ENCODE measurements around the gene VWDE. TPM values are rescaled to one million over a fixed set of nuclear protein-coding genes. Genes with fewer than 3 reads are reported as not detected.

Gene VWDE
- total and polyA plus RNA-seq, 2 donors (not counting 3 experiments of a cell fraction or from before 2014, with no cell fraction given): 0.11 to 0.17 TPM

GRCh38 chr7:12370249-12370648, 33.4 kb downstream of the VWDE start:
- POLR2A ChIA-PET: no interaction called here
- no peaks in the 10 kb centered on the region for H3K9me3 ChIP-seq (replicated peaks; ENCODE audit: control insufficient read depth, insufficient read depth, low read length)
- CTCF ChIA-PET: no interaction called here
- no peaks in the 10 kb centered on the region for H3K9me1 ChIP-seq (replicated peaks; ENCODE audit: control insufficient read depth, extremely low read depth, insufficient read depth, low read length)
- H4K20me1 ChIP-seq (replicated peaks; ENCODE audit: control insufficient read depth, extremely low read depth, insufficient read depth, low read length): no peaks in the 10 kb centered on the region
- no peaks in the 10 kb centered on the region for H3K36me3 ChIP-seq (ENCODE audit: control insufficient read depth in 2 of 2, extremely low read depth in 1 of 2, insufficient read depth in 2 of 2, low read length in 2 of 2)
- H3K4me2 ChIP-seq (ENCODE audit: insufficient read depth, low read length): no peak overlapping the region
- no TSS peak for BruUV-seq (replicated peaks)
- H2AFZ ChIP-seq (ENCODE audit: low read depth, low read length): no peak overlapping the region
- TF ChIP-seq, protein P1, sequence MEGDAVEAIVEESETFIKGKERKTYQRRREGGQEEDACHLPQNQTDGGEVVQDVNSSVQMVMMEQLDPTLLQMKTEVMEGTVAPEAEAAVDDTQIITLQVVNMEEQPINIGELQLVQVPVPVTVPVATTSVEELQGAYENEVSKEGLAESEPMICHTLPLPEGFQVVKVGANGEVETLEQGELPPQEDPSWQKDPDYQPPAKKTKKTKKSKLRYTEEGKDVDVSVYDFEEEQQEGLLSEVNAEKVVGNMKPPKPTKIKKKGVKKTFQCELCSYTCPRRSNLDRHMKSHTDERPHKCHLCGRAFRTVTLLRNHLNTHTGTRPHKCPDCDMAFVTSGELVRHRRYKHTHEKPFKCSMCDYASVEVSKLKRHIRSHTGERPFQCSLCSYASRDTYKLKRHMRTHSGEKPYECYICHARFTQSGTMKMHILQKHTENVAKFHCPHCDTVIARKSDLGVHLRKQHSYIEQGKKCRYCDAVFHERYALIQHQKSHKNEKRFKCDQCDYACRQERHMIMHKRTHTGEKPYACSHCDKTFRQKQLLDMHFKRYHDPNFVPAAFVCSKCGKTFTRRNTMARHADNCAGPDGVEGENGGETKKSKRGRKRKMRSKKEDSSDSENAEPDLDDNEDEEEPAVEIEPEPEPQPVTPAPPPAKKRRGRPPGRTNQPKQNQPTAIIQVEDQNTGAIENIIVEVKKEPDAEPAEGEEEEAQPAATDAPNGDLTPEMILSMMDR (IDR thresholded peaks at IDR 0.05; ENCODE audit: extremely low read depth in 1 of 2, insufficient read depth in 1 of 2, low read depth in 1 of 2, low read length in 2 of 2): no peak
- TF ChIP-seq EZH2 (IDR thresholded peaks at IDR 0.05; ENCODE audit: borderline replicate concordance, low read depth, low read length, severe bottlenecking) (no peak), MAX (IDR thresholded peaks at IDR 0.05; ENCODE audit: insufficient read depth, insufficient read length) (no peak), FOS (IDR thresholded peaks at IDR 0.05; ENCODE audit: borderline replicate concordance, insufficient read depth, low read length) (no peak), POLR2A (IDR thresholded peaks at IDR 0.05; ENCODE audit: low read depth, low read length) (no peak), MYC (IDR thresholded peaks at IDR 0.05; ENCODE audit: low read depth, low read length) (no peak), JUN (IDR thresholded peaks at IDR 0.05; ENCODE audit: borderline replicate concordance, insufficient read depth, insufficient read length, low read depth) (no peak), POLR2AphosphoS5 (IDR thresholded peaks at IDR 0.05; ENCODE audit: insufficient read depth, low read depth, low read length) (no peak), GATA2 (IDR thresholded peaks at IDR 0.05; ENCODE audit: insufficient read depth, insufficient read length, low read depth, low read length) (no peak)
- no peaks in the 10 kb centered on the region for H3K4me1 ChIP-seq (ENCODE audit: control insufficient read depth, extremely low read depth, insufficient read depth, low read length)
- DNase-seq (ENCODE audit: low read depth, low spot score) (no peak), FAIRE-seq (no peak)
- intact Hi-C loops (cut with micrococcal nuclease) (no loop called here), dilution Hi-C loops (cut with MboI; ENCODE audit: extremely low pct_ligation_motif_present, low sequenced_read_pairs) (no loop called here)
- H3K79me2 ChIP-seq (ENCODE audit: control insufficient read depth, insufficient read depth, low read length): no peaks in the 10 kb centered on the region
- H3K27ac ChIP-seq (ENCODE audit: insufficient read depth, low read depth, low read length): no peak overlapping the region
- H3K9ac ChIP-seq (replicated peaks; ENCODE audit: extremely low read depth, insufficient read depth, low read length): no peak overlapping the region
- no peak overlapping the region for H3K4me3 ChIP-seq (replicated peaks in 1 of 3; ENCODE audit: insufficient read depth in 1 of 3, low read depth in 1 of 3, low read length in 3 of 3)
- peaks cover 0 to 3% of the 10 kb centered on the region in 2 experiments for H3K27me3 ChIP-seq (ENCODE audit: control insufficient read depth in 2 of 2, insufficient read depth in 2 of 2, low read length in 2 of 2)
